Muscle layer of colon (tissue), 2 donors: ENCODE data around the gene PCDHA1.
A peak's percentile ranks its signal among the peaks of the same experiment; 100 is the strongest.

Experiments
- H3K27ac ChIP-seq: one replicate; pipeline ENCODE4 v1.7.0; 2013; ENCODE audit warnings: low read depth, mild to moderate bottlenecking, low read length, moderate library complexity
- H3K27me3 ChIP-seq, 2 donors: one replicate each; pipeline ENCODE4 v1.7.0; 2013; ENCODE audit warnings: low read length in 2 of 2, mild to moderate bottlenecking in 2 of 2; ENCODE audit not compliant: insufficient read depth in 2 of 2, control insufficient read depth in 1 of 2
- H3K36me3 ChIP-seq: one replicate; pipeline ENCODE4 v1.7.0; 2013; ENCODE audit warnings: mild to moderate bottlenecking, low read length; ENCODE audit not compliant: insufficient read depth
- H3K4me1 ChIP-seq: one replicate; pipeline ENCODE4 v1.7.0; 2013; ENCODE audit warnings: mild to moderate bottlenecking, low read length; ENCODE audit not compliant: insufficient read depth
- H3K4me3 ChIP-seq, 2 donors: one replicate each; pipeline ENCODE4 v1.7.0; 2013; ENCODE audit warnings: low read length in 2 of 2, low read depth in 1 of 2, mild to moderate bottlenecking in 1 of 2, moderate library complexity in 1 of 2
- H3K9ac ChIP-seq: one replicate; pipeline ENCODE4 v1.7.0; 2013; ENCODE audit warnings: low read length
- H3K9me3 ChIP-seq: one replicate; pipeline ENCODE4 v1.7.0; 2013; ENCODE audit warnings: mild to moderate bottlenecking, low read length
- donor health status: abdominal sarcoma.
- donor health status: Adenocarcinoma of cecum.

PCDHA1 gene

DNA sequence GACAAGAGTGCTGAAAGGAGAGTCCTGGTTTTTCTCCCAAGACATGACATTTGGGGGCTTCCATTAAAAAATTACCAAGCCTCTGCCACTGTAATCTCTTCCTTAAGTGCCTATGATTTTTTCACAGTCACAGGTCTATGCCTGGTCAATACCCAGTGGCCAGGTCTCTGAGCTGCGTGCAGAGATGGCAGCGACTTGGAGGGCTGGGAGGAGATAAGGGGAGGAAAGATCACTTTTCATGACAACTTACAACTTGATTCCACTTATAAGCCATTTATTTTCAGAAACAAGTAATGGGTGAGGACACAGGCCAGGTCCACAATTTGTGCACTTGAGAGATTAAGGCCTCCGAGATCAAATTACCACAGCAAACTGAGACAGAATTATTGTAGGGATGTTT, 178.4 kb downstream of the PCDHA1 start:
- Histone ChIP-seq H3K4me3 (no peak overlapping the region), H3K4me1 (peaks cover 3% of the 10 kb centered on the region), H3K36me3 (no peaks in the 10 kb centered on the region), H3K27me3 (no peaks in the 10 kb centered on the region), H3K27ac (no peak overlapping the region), H3K9ac (no peak overlapping the region), H3K9me3 (no peaks in the 10 kb centered on the region)

DNA sequence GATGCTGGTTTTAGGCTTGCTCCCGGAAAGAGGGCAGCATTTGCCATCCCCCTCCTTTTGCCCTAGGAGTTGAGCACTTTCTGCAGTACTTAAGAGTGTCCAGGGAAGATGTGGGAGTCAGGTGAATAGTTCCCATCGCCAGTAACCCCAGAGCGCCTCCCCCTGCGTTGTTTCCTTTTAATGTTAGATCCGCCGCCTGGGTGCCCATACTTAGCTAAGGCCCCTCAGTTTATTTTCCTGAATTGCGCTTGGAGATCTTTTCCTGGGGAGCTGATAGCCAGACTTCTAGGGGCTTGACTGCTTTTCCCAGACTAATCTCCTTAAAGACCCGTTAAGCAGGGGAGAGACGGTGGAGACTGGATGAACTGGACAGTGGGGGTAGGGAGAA, 180.0 kb downstream of the PCDHA1 start:
- Histone ChIP-seq H3K9ac (no peak overlapping the region), H3K4me3 (peak overlapping the region; percentile 49 to 52), H3K27ac (no peak overlapping the region), H3K9me3 (no peaks in the 10 kb centered on the region), H3K36me3 (no peaks in the 10 kb centered on the region), H3K27me3 (no peaks in the 10 kb centered on the region), H3K4me1 (peaks cover 3% of the 10 kb centered on the region)

- Histone ChIP-seq H3K36me3 (no peaks in the 10 kb centered on the region), H3K4me1 (peaks cover 3% of the 10 kb centered on the region), H3K4me3 (peak within 1 kb of the TSS; percentile 49 to 52), H3K27ac (no peak within 1 kb of the TSS), H3K27me3 (no peaks in the 10 kb centered on the region), H3K9ac (no peak within 1 kb of the TSS), H3K9me3 (no peaks in the 10 kb centered on the region)
These were observed 180.6 kb downstream of the PCDHA1 start, which contains the start of gene PCDHAC2 for GRCh38 chr5:140966293-140967225. Gene PCDHAC2, plus strand, starts transcription at chr5:140966476. Its CDS starts 291 bp downstream, at chr5:140966767.

DNA sequence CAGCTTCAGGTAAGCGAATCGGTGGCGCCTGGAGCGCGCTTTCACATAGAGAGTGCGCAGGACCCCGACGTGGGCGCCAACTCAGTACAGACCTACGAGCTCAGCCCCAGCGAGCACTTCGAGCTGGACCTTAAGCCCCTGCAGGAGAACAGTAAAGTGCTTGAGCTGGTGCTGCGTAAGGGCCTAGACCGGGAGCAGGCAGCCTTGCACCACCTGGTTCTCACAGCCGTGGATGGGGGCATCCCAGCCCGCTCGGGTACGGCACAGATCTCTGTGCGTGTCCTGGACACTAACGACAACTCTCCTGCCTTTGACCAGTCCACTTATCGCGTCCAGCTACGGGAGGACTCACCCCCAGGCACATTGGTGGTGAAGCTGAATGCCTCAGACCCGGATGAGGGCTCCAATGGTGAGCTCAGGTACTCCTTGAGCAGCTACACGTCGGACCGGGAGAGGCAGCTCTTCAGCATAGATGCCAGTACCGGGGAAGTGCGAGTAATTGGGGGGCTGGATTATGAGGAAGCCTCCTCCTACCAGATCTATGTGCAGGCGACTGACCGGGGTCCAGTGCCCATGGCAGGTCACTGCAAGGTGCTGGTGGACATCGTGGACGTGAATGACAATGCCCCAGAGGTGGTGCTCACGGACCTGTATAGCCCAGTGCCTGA, 181.4 kb downstream of the PCDHA1 start:
- H3K4me3 ChIP-seq: peak overlapping the region; percentile 49 to 52
- peaks cover 3% of the 10 kb centered on the region for H3K4me1 ChIP-seq
- no peak overlapping the region for H3K27ac ChIP-seq
- H3K36me3 ChIP-seq: no peaks in the 10 kb centered on the region
- H3K9ac ChIP-seq: no peak overlapping the region
- H3K27me3 ChIP-seq: no peaks in the 10 kb centered on the region
- H3K9me3 ChIP-seq: no peaks in the 10 kb centered on the region

DNA sequence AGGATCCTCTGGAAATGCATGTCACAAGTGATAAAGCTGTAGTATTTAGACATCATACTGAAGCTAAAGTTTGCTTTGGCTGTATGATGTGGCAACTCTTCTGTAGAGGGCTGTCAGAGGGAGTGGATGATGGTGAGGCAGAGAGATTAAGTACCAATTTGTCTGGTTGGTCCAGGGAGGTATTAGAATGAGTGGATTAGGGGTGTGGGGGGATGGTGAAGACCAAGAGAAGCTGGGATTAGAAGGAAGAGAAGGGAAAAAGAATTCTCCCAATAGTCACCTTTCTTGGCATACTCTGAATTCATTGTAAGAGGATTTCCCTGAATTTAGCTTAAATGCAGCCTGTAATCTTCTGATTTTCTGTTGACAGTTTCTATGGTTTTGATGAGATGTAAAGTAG, 183.9 kb downstream of the PCDHA1 start:
- Histone ChIP-seq H3K4me3 (no peak overlapping the region), H3K9me3 (no peaks in the 10 kb centered on the region)

GRCh38 chr5:140973550-140973949, 187.6 kb downstream of the PCDHA1 start:
- Histone ChIP-seq H3K27me3 (no peaks in the 10 kb centered on the region), H3K4me1 (no peaks in the 10 kb centered on the region), H3K27ac (no peak overlapping the region), H3K9me3 (no peaks in the 10 kb centered on the region), H3K36me3 (no peaks in the 10 kb centered on the region), H3K9ac (no peak overlapping the region), H3K4me3 (no peak overlapping the region)

More for the DNA sequence above, 183.9 kb downstream of the PCDHA1 start:
- no peak overlapping the region for H3K27ac ChIP-seq
- H3K9ac ChIP-seq: no peak overlapping the region
- peaks cover 3% of the 10 kb centered on the region for H3K4me1 ChIP-seq
- H3K27me3 ChIP-seq: no peaks in the 10 kb centered on the region
- H3K36me3 ChIP-seq: no peaks in the 10 kb centered on the region

GRCh38 chr5:140977003-140977402, 191.1 kb downstream of the PCDHA1 start:
- H3K9me3 ChIP-seq: no peaks in the 10 kb centered on the region
- no peak overlapping the region for H3K27ac ChIP-seq
- no peaks in the 10 kb centered on the region for H3K36me3 ChIP-seq
- H3K9ac ChIP-seq: no peak overlapping the region
- H3K4me1 ChIP-seq: no peaks in the 10 kb centered on the region
- no peak overlapping the region for H3K4me3 ChIP-seq
- H3K27me3 ChIP-seq: no peaks in the 10 kb centered on the region

DNA sequence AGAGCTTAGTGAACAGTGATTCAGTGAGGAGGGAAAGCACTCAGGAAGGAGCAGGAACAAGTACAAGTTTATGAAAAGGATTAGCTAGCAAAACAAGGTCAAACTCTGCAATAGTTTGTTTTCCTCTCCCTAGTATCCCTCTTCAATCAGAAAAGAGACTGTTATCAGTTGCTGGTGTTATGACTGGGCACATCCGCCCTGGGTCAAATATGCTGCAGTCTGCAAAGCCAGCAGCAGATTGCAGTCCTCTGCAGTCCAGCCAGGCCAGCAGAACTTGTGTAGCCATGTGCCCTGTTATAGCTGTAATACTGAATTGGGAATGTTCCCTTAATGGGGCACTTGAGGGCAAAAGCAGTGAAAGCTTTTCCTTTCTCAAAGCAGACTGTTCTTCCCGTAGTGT, 192.3 kb downstream of the PCDHA1 start:
- H3K9ac ChIP-seq: no peak overlapping the region
- H3K27me3 ChIP-seq: no peaks in the 10 kb centered on the region
- no peaks in the 10 kb centered on the region for H3K36me3 ChIP-seq
- no peak overlapping the region for H3K27ac ChIP-seq
- no peaks in the 10 kb centered on the region for H3K4me1 ChIP-seq
- H3K4me3 ChIP-seq: no peak overlapping the region
- no peaks in the 10 kb centered on the region for H3K9me3 ChIP-seq

DNA sequence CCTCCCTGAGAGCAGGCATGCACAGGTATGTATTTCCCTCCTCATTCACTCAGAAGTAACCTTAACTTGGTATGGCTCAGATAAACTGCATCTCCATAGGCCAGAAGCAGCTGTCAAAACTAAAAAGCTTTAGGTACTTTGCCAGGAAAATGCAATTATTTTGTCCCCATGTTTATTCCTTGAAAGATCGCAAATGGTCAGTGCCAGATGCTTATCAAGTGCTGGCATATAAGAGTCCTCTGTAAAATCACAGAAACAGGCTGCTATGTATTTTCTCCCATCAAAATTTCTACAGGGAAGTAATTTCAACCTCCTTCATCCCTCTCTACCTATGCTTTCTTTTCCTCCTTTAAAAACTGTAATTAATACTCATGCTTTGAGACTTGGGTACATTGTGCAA, 193.0 kb downstream of the PCDHA1 start:
- Histone ChIP-seq H3K4me3 (no peak overlapping the region), H3K9ac (no peak overlapping the region), H3K27me3 (no peaks in the 10 kb centered on the region), H3K9me3 (no peaks in the 10 kb centered on the region), H3K27ac (no peak overlapping the region), H3K36me3 (no peaks in the 10 kb centered on the region), H3K4me1 (no peaks in the 10 kb centered on the region)

GRCh38 chr5:140982083-140982716, 196.3 kb downstream of the PCDHA1 start:
- Histone ChIP-seq H3K4me3 (no peak overlapping the region), H3K9me3 (no peaks in the 10 kb centered on the region), H3K4me1 (no peaks in the 10 kb centered on the region), H3K27ac (no peak overlapping the region), H3K27me3 (no peaks in the 10 kb centered on the region), H3K9ac (no peak overlapping the region), H3K36me3 (no peaks in the 10 kb centered on the region)

- no peak overlapping the region for H3K9ac ChIP-seq
These were observed 200.2 kb downstream of the PCDHA1 start for GRCh38 chr5:140986117-140986521.

More at GRCh38 chr5:140986117-140986521, 200.2 kb downstream of the PCDHA1 start:
- Histone ChIP-seq H3K4me3 (no peak overlapping the region), H3K27ac (no peak overlapping the region), H3K36me3 (no peaks in the 10 kb centered on the region), H3K27me3 (no peaks in the 10 kb centered on the region), H3K4me1 (no peaks in the 10 kb centered on the region), H3K9me3 (no peaks in the 10 kb centered on the region)
